Measurements from ENCODE around the gene PI4KA. TPM values are rescaled to one million over a fixed set of nuclear protein-coding genes. Genes with fewer than 3 reads are reported as not detected.
"Not testable (repeated sequence)": the region's sequence is repeated elsewhere in the genome, so short reads cannot be mapped to it uniquely, and the experiment has no call there.

Gene PI4KA
- total and polyA plus RNA-seq, 2 donors (not counting 1 experiment from before 2014, with no cell fraction given), result 26.4 to 40.6 TPM

DNA sequence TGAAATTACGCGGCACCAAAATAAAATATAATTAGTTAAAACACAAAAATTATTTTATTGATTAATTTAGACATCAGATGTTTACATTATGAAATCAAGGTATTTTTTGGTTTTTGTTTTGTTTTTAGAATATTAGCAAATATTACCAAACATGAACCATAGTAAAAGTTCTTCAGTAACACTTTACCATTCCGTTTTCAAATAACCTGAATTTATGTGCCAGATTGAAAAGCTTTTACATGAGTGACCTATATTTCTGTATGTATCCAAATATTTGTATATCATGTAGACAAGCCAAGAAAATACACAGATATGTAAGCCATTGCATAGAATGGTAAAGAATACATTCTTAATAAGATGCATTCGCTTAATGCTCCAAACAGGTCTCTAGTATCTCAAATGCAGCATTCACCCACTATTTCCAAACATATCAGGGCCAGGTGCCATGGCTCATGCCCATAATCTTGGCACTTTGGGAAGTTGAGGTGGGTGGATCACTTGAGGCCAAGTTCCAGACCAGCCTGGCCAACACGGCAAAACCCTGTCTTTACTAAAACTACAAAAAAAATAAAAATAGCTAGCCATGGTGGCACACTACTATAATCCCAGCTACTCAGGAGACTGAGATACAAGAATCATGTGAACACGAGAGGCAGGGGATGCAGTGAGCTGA, 187.1 kb downstream of the PI4KA start:
- no peak for DNase-seq (ENCODE audit: low read depth in 2 of 2)
- TF ChIP-seq EZH2 (IDR thresholded peaks at IDR 0.05; ENCODE audit: low read length, missing control alignments), result no peak
- TF ChIP-seq, protein P1, sequence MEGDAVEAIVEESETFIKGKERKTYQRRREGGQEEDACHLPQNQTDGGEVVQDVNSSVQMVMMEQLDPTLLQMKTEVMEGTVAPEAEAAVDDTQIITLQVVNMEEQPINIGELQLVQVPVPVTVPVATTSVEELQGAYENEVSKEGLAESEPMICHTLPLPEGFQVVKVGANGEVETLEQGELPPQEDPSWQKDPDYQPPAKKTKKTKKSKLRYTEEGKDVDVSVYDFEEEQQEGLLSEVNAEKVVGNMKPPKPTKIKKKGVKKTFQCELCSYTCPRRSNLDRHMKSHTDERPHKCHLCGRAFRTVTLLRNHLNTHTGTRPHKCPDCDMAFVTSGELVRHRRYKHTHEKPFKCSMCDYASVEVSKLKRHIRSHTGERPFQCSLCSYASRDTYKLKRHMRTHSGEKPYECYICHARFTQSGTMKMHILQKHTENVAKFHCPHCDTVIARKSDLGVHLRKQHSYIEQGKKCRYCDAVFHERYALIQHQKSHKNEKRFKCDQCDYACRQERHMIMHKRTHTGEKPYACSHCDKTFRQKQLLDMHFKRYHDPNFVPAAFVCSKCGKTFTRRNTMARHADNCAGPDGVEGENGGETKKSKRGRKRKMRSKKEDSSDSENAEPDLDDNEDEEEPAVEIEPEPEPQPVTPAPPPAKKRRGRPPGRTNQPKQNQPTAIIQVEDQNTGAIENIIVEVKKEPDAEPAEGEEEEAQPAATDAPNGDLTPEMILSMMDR (conservative IDR thresholded peaks at IDR 0.05 in 1 of 2, IDR thresholded peaks at IDR 0.05 in 1 of 2; ENCODE audit: low read depth in 1 of 2, low read length in 2 of 2), result no peak

DNA sequence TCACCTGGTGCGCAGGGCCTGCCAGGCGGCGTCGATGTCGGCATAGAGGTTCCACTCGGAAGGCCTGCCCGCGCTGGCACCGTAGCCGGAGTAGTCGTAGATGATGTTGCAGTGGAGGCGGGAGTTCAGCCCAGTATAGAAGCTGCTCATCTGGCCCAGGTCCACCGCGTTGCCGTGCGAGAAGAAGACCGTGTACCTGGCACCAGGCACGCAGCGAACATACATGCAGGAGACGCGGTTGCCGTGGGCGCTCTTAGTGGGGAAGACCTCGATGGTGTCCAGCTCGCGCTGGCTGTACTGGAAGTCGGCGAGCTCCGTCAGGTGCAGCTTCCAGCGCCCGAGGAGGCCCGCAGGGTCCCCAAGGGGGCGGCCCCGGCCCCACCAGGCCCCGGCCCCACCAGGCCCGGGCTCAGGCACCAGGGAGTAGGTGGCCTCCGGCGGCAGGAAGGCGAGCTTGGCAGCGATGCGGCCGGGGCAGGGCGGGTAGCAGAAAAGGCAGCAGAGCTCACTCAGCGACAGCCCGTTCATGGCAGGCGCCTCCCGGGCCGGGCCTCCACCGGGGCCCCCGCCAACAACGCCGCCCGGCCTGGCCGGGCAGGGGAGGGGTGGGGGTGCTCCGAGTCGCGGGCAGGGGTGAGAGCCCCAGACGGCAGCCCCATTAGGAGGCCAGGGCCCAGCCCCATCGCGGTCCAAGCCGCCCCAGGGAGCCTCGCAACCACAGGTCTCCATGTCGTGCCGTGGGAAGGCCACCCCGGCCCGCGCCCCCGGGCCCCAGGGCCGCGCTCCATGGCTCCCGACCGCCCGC, 188.0 kb downstream of the PI4KA start:
- H3K4me2 ChIP-seq (ENCODE audit: extremely low read depth, insufficient read depth, low read length); DNase-seq (ENCODE audit: low read depth in 2 of 2); H3K9ac ChIP-seq (ENCODE audit: insufficient read depth, low read length): not testable (repeated sequence)

More for the DNA sequence above, 187.1 kb downstream of the PI4KA start:
- no peaks in the 10 kb centered on the region for H3K36me3 ChIP-seq (ENCODE audit: control insufficient read depth, insufficient read depth, low read length)
- no peaks in the 10 kb centered on the region for H3K4me1 ChIP-seq (ENCODE audit: control insufficient read depth, extremely low read depth, insufficient read depth, low read length)
- H3K27me3 ChIP-seq (ENCODE audit: control insufficient read depth, insufficient read depth, low read length), result peaks cover 9% of the 10 kb centered on the region
- no peak overlapping the region for H3K27ac ChIP-seq (ENCODE audit: insufficient read depth, low read length)
- no peak overlapping the region for H3K4me3 ChIP-seq (replicated peaks in 1 of 4; ENCODE audit: control extremely low read depth in 1 of 4, insufficient read depth in 1 of 4, low read depth in 3 of 4, low read length in 4 of 4)
- H3K4me2 ChIP-seq (ENCODE audit: extremely low read depth, insufficient read depth, low read length), result no peak overlapping the region
- no peaks in the 10 kb centered on the region for H3K9me3 ChIP-seq (ENCODE audit: control insufficient read depth, insufficient read depth, low read depth, low read length)
- H4K20me1 ChIP-seq (ENCODE audit: control insufficient read depth, extremely low read depth, insufficient read depth, low read length), result no peaks in the 10 kb centered on the region
- H2AFZ ChIP-seq (ENCODE audit: low read length), result no peak overlapping the region
- no peaks in the 10 kb centered on the region for H3K79me2 ChIP-seq (ENCODE audit: control insufficient read depth, insufficient read depth, low read length)
- no peak overlapping the region for H3K9ac ChIP-seq (ENCODE audit: insufficient read depth, low read length)

DNA sequence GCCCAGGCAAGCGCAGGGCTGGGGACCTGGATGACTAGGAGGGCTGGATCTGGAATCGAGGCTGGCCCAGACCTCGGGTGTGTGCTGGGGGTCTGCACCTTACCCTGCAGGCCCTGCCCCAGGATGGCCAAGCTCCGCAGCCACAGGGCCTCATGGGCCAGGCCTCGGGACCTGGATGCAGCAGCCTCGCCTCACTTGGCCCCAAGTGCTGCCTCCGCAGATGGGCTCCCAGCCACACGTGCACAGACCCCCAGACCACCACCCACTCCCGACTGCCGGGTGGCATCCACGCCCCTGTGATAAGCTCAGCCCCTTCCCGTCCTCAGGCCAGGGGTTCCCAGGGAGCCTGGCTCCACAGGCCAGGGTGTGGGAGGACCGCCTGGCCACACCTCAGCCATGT, 188.7 kb downstream of the PI4KA start:
- not testable (repeated sequence) for DNase-seq (ENCODE audit: low read depth in 2 of 2); H3K4me2 ChIP-seq (ENCODE audit: extremely low read depth, insufficient read depth, low read length); H3K4me1 ChIP-seq (ENCODE audit: control insufficient read depth, extremely low read depth, insufficient read depth, low read length); H3K27ac ChIP-seq (ENCODE audit: insufficient read depth, low read length); H3K27me3 ChIP-seq (ENCODE audit: control insufficient read depth, insufficient read depth, low read length); H2AFZ ChIP-seq (ENCODE audit: low read length); H3K9ac ChIP-seq (ENCODE audit: insufficient read depth, low read length); H3K4me3 ChIP-seq (replicated peaks in 1 of 4; ENCODE audit: control extremely low read depth in 1 of 4, insufficient read depth in 1 of 4, low read depth in 3 of 4, low read length in 4 of 4); H4K20me1 ChIP-seq (ENCODE audit: control insufficient read depth, extremely low read depth, insufficient read depth, low read length); H3K79me2 ChIP-seq (ENCODE audit: control insufficient read depth, insufficient read depth, low read length); H3K36me3 ChIP-seq (ENCODE audit: control insufficient read depth, insufficient read depth, low read length); H3K9me3 ChIP-seq (ENCODE audit: control insufficient read depth, insufficient read depth, low read depth, low read length)

More for the DNA sequence above, 188.0 kb downstream of the PI4KA start:
- not testable (repeated sequence) for H3K79me2 ChIP-seq (ENCODE audit: control insufficient read depth, insufficient read depth, low read length); H4K20me1 ChIP-seq (ENCODE audit: control insufficient read depth, extremely low read depth, insufficient read depth, low read length); H3K27me3 ChIP-seq (ENCODE audit: control insufficient read depth, insufficient read depth, low read length); H3K4me3 ChIP-seq (replicated peaks in 1 of 4; ENCODE audit: control extremely low read depth in 1 of 4, insufficient read depth in 1 of 4, low read depth in 3 of 4, low read length in 4 of 4); H3K4me1 ChIP-seq (ENCODE audit: control insufficient read depth, extremely low read depth, insufficient read depth, low read length); H2AFZ ChIP-seq (ENCODE audit: low read length); H3K27ac ChIP-seq (ENCODE audit: insufficient read depth, low read length); H3K9me3 ChIP-seq (ENCODE audit: control insufficient read depth, insufficient read depth, low read depth, low read length); H3K36me3 ChIP-seq (ENCODE audit: control insufficient read depth, insufficient read depth, low read length)

DNA sequence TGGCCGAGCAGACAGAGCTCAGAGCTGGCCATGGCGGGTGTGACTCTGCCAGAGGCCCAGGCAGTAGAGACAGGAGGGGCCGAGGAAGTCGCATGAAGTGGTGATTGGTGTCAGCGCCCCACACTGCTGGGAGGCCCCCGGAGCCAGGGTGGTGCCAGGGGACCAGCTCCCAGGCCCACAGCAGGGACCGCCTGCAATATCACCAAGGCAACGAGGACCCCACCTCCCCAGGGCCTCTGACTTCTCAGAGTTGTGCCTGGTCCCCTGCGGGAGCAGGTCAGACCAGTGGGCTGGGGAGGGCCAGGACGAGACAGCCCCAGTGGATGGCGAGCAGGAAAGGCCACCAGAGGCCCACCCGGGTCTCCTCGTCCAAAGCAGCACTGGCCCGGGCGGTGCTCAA, 189.1 kb downstream of the PI4KA start:
- H3K27ac ChIP-seq (ENCODE audit: insufficient read depth, low read length); H3K4me3 ChIP-seq (replicated peaks in 1 of 4; ENCODE audit: control extremely low read depth in 1 of 4, insufficient read depth in 1 of 4, low read depth in 3 of 4, low read length in 4 of 4); H3K9me3 ChIP-seq (ENCODE audit: control insufficient read depth, insufficient read depth, low read depth, low read length); H3K9ac ChIP-seq (ENCODE audit: insufficient read depth, low read length); H3K4me2 ChIP-seq (ENCODE audit: extremely low read depth, insufficient read depth, low read length); H3K4me1 ChIP-seq (ENCODE audit: control insufficient read depth, extremely low read depth, insufficient read depth, low read length); H3K79me2 ChIP-seq (ENCODE audit: control insufficient read depth, insufficient read depth, low read length); H2AFZ ChIP-seq (ENCODE audit: low read length); H4K20me1 ChIP-seq (ENCODE audit: control insufficient read depth, extremely low read depth, insufficient read depth, low read length); DNase-seq (ENCODE audit: low read depth in 2 of 2); H3K27me3 ChIP-seq (ENCODE audit: control insufficient read depth, insufficient read depth, low read length); H3K36me3 ChIP-seq (ENCODE audit: control insufficient read depth, insufficient read depth, low read length): not testable (repeated sequence)

DNA sequence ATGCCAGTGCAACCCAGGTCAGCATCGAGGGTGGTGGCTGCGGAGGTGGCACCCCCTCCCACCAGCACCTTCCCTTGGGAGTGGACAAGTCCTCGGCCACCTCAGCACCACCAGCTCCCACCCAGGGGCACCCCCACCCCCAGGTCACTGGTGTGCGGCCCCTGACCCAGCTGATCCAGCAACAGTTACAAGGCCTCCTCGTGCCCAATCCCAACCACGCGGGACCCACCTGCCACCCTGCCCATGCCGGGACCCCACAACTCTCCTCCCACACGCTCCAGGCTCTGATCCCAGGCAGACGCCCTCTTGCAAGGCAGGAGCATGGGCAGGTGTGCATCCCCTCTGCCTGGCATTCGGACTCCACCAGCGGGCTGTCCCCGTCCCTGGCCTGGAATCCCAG, 189.8 kb downstream of the PI4KA start:
- H4K20me1 ChIP-seq (ENCODE audit: control insufficient read depth, extremely low read depth, insufficient read depth, low read length); H3K4me3 ChIP-seq (replicated peaks in 1 of 4; ENCODE audit: control extremely low read depth in 1 of 4, insufficient read depth in 1 of 4, low read depth in 3 of 4, low read length in 4 of 4); H3K27ac ChIP-seq (ENCODE audit: insufficient read depth, low read length); H3K9me3 ChIP-seq (ENCODE audit: control insufficient read depth, insufficient read depth, low read depth, low read length); H3K9ac ChIP-seq (ENCODE audit: insufficient read depth, low read length); H2AFZ ChIP-seq (ENCODE audit: low read length); H3K4me1 ChIP-seq (ENCODE audit: control insufficient read depth, extremely low read depth, insufficient read depth, low read length); H3K27me3 ChIP-seq (ENCODE audit: control insufficient read depth, insufficient read depth, low read length); DNase-seq (ENCODE audit: low read depth in 2 of 2); H3K79me2 ChIP-seq (ENCODE audit: control insufficient read depth, insufficient read depth, low read length); H3K36me3 ChIP-seq (ENCODE audit: control insufficient read depth, insufficient read depth, low read length); H3K4me2 ChIP-seq (ENCODE audit: extremely low read depth, insufficient read depth, low read length): not testable (repeated sequence)

DNA sequence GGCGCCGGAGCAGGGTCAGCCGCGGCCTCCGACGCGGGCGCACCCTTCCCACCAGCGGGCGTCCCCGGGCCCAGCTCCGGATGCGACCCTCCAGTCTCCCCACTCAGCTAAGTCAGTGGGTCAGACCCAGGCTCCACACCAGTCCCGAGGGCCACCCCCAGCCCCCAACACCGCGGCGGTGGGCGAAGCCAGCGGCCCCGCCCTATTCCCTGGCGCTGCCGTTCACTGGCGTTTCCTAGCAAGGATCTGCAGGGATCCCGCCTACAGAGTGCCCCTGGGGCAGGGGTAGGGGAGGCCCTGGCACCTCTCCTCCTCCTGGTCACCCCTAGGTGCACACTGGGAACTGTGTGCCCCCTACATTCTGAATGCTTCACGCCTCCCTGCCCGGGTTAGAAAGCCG, 190.4 kb downstream of the PI4KA start:
- H2AFZ ChIP-seq (ENCODE audit: low read length); H3K4me2 ChIP-seq (ENCODE audit: extremely low read depth, insufficient read depth, low read length); H3K27ac ChIP-seq (ENCODE audit: insufficient read depth, low read length); H3K9ac ChIP-seq (ENCODE audit: insufficient read depth, low read length); H3K79me2 ChIP-seq (ENCODE audit: control insufficient read depth, insufficient read depth, low read length); H3K4me3 ChIP-seq (replicated peaks in 1 of 4; ENCODE audit: control extremely low read depth in 1 of 4, insufficient read depth in 1 of 4, low read depth in 3 of 4, low read length in 4 of 4); H4K20me1 ChIP-seq (ENCODE audit: control insufficient read depth, extremely low read depth, insufficient read depth, low read length); H3K9me3 ChIP-seq (ENCODE audit: control insufficient read depth, insufficient read depth, low read depth, low read length); H3K27me3 ChIP-seq (ENCODE audit: control insufficient read depth, insufficient read depth, low read length); H3K4me1 ChIP-seq (ENCODE audit: control insufficient read depth, extremely low read depth, insufficient read depth, low read length); DNase-seq (ENCODE audit: low read depth in 2 of 2); H3K36me3 ChIP-seq (ENCODE audit: control insufficient read depth, insufficient read depth, low read length): not testable (repeated sequence)
